HFF-Myc (cell line): ENCODE data around the gene TSR3.

Experiments used
- DNase-seq: peaks from one replicate; pipeline ENCODE4 v3.0.0-alpha.2; 2011; ENCODE audit warnings: low read depth; ENCODE audit errors: extremely low read depth
- H3K4me3 ChIP-seq: replicated peaks from 2 replicates; pipeline ENCODE4 v1.5.1; 2011; ENCODE audit warnings: low read depth, mild to moderate bottlenecking, control low read depth, low read length
- TF ChIP-seq, protein P1 (sequence below): IDR thresholded peaks from 2 replicates; pipeline ENCODE4 v1.5.1; 2012; ENCODE audit warnings: mild to moderate bottlenecking, low read depth, low read length, control low read depth; ENCODE audit errors: missing control alignments

The TSR3 gene

DNA sequence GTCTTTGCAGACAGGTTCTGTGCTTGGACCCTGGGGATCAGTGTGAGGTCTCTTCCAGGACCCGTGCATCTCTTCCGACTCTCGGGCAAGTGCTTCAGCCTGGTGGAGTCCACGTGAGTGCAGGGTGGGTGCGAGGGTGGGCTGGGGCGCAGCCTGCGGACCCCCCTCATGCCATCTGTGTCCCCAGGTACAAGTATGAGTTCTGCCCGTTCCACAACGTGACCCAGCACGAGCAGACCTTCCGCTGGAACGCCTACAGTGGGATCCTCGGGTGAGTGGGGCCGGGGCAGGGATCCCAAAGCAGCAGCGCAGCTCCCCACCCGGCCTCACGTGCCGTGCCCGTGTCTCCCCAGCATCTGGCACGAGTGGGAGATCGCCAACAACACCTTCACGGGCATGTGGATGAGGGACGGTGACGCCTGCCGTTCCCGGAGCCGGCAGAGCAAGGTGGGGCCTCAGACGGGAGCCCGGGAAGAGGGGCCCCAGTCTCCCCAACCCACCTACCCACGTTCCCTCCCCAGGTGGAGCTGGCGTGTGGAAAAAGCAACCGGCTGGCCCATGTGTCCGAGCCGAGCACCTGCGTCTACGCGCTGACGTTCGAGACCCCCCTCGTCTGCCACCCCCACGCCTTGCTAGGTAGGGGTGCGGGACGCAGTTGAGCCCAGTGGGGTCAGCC, 10.1 kb upstream of the TSR3 start:
- no peak overlapping the region for H3K4me3 ChIP-seq
- DNase-seq: no peak
- TF ChIP-seq, protein P1, sequence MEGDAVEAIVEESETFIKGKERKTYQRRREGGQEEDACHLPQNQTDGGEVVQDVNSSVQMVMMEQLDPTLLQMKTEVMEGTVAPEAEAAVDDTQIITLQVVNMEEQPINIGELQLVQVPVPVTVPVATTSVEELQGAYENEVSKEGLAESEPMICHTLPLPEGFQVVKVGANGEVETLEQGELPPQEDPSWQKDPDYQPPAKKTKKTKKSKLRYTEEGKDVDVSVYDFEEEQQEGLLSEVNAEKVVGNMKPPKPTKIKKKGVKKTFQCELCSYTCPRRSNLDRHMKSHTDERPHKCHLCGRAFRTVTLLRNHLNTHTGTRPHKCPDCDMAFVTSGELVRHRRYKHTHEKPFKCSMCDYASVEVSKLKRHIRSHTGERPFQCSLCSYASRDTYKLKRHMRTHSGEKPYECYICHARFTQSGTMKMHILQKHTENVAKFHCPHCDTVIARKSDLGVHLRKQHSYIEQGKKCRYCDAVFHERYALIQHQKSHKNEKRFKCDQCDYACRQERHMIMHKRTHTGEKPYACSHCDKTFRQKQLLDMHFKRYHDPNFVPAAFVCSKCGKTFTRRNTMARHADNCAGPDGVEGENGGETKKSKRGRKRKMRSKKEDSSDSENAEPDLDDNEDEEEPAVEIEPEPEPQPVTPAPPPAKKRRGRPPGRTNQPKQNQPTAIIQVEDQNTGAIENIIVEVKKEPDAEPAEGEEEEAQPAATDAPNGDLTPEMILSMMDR: no peak

DNA sequence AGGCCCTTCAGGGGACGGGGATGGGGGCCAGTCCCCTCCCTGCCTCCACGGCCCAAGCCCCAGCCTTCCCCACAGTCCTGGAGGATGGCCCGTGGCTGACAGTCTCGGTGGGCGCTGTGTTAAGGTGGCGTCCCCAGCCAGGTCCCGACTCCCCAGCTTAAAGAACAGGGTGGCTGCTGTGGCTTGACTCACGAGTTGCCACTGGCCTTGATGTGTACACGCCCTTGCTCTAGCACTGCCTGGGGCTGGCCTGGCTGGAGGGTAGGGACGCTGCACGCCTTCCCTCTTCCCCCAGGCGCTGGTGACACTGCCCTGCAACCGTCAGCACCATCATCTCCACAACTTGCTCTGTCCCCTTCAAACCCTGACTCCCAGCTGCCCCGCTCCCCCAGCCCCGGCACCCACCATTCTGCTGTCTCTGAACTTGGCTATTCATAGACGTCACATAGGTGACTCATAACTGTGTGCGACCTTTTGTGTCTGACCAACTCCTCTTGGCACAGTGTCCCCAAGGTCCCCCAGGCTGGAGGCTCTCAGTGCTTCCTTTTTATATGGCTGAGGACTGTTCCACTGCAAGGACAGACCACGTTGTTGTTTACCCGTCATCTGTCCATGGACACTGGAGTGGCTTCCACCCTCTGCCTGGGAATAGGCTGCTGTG, 6.4 kb upstream of the TSR3 start:
- H3K4me3 ChIP-seq: no peak overlapping the region
- DNase-seq: no peak
- TF ChIP-seq, protein P1: no peak

DNA sequence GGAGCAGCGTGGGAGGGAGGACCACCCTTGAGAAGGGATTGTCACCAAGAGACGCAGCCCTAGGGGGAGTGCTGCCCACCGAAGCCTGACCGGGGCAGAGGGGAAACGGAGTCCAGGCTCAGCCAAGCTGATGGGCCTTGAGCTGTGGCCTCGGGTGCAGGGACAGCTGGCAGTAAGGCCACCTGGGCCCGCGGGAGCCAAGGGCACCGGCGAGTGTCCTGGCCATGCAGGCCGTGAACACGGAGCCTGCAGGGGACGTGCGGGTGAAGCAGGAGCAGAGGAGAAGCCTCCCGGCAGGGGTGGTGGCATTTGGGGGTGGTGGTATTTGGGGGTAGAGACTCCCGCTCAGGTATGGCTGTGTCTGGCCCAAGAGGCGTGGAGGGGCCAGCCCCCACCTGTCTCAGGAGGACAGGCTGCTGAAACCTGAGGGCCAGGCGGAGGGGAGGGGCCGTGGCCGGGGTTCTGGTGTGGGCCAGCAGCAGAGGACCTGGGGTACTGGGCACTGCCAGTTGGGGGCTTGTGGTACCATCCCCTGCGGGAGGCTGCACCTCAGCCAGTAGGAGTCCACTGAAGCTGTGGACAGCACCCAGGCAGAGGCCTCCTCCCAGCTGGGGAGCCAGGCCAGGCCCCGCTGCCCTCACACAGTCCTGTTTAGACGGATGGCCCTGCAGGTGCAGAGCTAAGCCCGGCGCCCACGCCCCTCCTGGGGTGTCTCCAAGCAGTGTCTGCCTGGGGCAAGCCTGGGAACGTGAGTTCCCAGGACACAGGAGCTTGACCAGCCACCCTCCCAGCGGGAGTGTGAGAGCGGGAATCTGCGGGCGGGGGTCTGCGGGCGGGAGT, 4.6 kb upstream of the TSR3 start:
- TF ChIP-seq, protein P1: no peak

DNA sequence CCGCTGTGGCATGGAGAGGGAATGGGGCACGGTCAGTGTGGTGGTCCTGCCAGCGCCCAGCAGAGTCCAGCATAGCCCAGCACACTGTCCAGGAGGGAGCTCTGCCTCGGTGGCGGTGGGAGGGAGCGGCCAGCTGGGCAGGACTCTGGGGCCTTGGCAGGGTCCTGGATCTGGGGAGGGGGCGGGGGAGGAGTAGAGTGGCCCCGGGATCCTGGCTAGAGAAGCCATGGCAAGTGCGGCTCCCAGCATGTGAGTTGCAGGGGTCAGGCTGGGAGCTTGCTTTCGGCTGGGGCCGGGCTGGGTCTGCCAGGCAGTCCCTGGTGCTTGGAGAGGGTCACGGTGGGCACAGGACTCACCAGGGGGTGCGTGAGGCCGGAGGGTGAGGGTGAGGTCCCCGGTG, 3.9 kb upstream of the TSR3 start:
- TF ChIP-seq, protein P1: no peak
- DNase-seq: no peak
- no peak overlapping the region for H3K4me3 ChIP-seq

More for the DNA sequence above, 4.6 kb upstream of the TSR3 start:
- no peak overlapping the region for H3K4me3 ChIP-seq
- DNase-seq: no peak

DNA sequence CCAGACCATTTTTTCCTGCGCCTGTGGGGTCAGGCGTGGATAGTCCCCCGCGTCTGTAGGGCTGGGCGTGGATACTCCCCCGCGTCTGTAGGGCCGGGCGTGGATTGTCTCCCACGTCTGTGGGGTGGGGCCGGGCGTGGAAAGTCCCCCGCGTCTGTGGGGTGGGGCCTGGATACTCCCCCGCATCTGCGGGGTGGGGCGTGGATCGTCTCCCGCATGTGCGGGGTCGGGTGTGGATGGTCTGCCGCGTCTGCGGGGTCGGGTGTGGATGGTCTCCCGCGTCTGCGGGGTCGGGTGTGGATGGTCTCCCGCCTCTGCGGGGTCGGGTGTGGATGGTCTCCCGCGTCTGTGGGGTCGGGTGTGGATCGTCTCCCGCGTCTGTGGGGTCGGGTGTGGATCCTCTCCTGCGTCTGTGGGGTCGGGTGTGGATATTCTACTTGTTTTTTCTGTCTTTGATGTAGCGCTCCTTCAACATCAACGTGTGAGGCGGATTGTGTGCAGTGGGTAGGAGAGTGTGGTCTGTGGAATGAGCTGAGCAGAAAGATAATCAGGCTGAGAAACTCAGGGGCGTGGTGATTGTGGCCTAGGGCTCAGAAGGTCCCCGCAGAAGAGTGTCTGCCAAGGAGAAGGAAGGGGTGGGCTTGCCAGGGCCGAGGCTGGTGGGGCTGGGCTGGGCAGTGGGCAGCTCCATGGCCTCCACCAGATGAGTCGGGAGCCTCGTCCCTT, 3.3 kb upstream of the TSR3 start:
- no peak for DNase-seq
- TF ChIP-seq, protein P1: no peak
- no peak overlapping the region for H3K4me3 ChIP-seq

DNA sequence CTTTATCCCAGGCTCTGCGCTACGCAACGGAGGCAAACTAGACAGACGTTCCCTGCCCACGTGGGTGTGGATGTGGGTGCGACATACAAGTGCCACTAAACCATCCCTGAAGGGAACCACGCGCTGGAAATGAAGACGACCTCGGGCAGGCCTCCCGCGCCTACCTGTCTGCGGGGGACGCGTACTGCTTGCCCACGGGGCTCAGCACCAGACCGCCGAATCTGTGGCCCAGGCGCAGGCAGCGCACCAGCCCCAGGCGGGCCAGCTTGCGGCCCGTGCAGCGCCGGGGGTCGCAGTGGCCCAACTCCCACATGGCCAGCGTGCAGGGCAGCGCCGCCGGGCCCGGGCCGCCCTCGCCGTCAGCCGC, 480 bp downstream of the TSR3 start:
- DNase-seq: no peak
- TF ChIP-seq, protein P1: no peak
- peak overlapping the region; percentile 96 for H3K4me3 ChIP-seq
